H1 (cell line): Measurements from ENCODE around the gene LRRC43. TPM values are rescaled to one million over a fixed set of nuclear protein-coding genes. Genes with fewer than 3 reads are reported as not detected.

ENCODE experiments used
- BACH1 ChIP-seq: IDR thresholded peaks from 2 replicates; pipeline ENCODE4 v1.6.1; 2012; ENCODE audit warnings: low read length, improper control_type of control experiment
- BCL11A ChIP-seq, 2 experiments: IDR thresholded peaks; one replicate each; pipeline ENCODE4 v1.6.1; 2011; ENCODE audit warnings: low read depth in 2 of 2, low read length in 2 of 2, mild to moderate bottlenecking in 2 of 2
- HDAC2 ChIP-seq, 2 experiments: fragments of 300-600 bp in 1 of 2; sonication (generic) in 1 of 2; IDR thresholded peaks; 2 replicates each; pipeline ENCODE4 v1.6.1; 2011 to 2012; ENCODE audit warnings: low read depth in 2 of 2, low read length in 2 of 2, mild to moderate bottlenecking in 2 of 2, moderate library complexity in 2 of 2, borderline replicate concordance in 1 of 2, inconsistent platforms in 1 of 2
- KDM5A ChIP-seq: fragments of 200-600 bp; IDR thresholded peaks from 2 replicates; pipeline ENCODE4 v1.7.1; 2012; ENCODE audit warnings: mild to moderate bottlenecking, low read length, inconsistent platforms, mixed read lengths
- SIN3A ChIP-seq, 2 experiments: IDR thresholded peaks in 1 of 2; conservative IDR thresholded peaks in 1 of 2; 2 replicates each; pipeline ENCODE4 v1.6.1; 2011 to 2012; ENCODE audit warnings: low read length in 2 of 2, improper control_type of control experiment in 1 of 2, low read depth in 1 of 2, mild to moderate bottlenecking in 1 of 2
- SP1 ChIP-seq: IDR thresholded peaks from 2 replicates; pipeline ENCODE4 v1.6.1; 2011; ENCODE audit warnings: low read depth, low read length
- SUZ12 ChIP-seq: fragments of 200-600 bp; sonication (generic); IDR thresholded peaks from 2 replicates; pipeline ENCODE4 v1.6.1; 2012; ENCODE audit warnings: mild to moderate bottlenecking, inconsistent platforms, low read length, moderate library complexity, mixed read lengths
- TEAD4 ChIP-seq: IDR thresholded peaks from 2 replicates; pipeline ENCODE4 v1.6.1; 2012; ENCODE audit warnings: low read depth, low read length, inconsistent platforms, mixed read lengths
- polyA plus RNA-seq, 7 experiments: library from polyadenylated mRNA; depleted of rRNA in 3 of 7; stranded (reverse) in 5 of 7; unstranded in 2 of 7; fragments of >200 nt in 5 of 7; fragments of 200-250 nt in 2 of 7; gene quantifications; 1 replicate in 5 of 7; 2 replicates in 1 of 7; 4 replicates in 1 of 7; pipeline versions ENCODE4 v1.2.1 to v1.2.3, GENCODE V29; 2011 to 2013; ENCODE audit warnings: missing spikeins in 2 of 7, mixed read lengths in 2 of 7
- total RNA-seq: library from RNA; stranded (reverse); fragmentation: NEBNext Ultra II Directional; extraction: Animal tissue kit (Norgen Biotek cat#: 25700); gene quantifications from 2 replicates; pipeline ENCODE4 v1.2.1, GENCODE V29; 2021

LRRC43 gene
- total and polyA plus RNA-seq, 2 of the 8 experiments (the other 6 are each of a cell fraction or from before 2014, with no cell fraction given) = 0.35 to 0.44 TPM

DNA sequence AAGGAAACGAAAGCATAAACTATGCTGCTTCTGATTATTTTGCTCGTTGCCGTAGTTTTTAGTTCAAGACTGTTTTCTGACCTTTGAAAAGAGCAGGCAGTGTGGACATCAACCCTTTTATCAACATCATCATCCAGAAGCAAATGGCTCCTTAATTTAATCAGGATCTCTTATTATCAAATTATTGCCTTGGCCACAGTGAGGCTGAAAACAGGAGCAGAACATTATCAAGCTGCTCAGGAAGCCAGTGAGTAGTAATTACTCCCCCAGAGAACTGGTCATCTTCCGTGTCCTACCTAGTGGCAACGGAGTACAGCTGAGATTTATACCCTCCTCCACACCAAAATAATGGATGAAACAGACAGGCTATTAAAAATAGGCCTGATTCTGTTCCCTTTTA lies 45.2 kb downstream of the LRRC43 start (continued):
- no peak for TF ChIP-seq HDAC2 (IDR thresholded peaks at IDR 0.05; ENCODE audit: borderline replicate concordance in 1 of 2, low read depth in 2 of 2, low read length in 2 of 2)
- no peak for TF ChIP-seq KDM5A
- TF ChIP-seq TEAD4 = no peak
- TF ChIP-seq SIN3A (conservative IDR thresholded peaks at IDR 0.05 in 1 of 2, IDR thresholded peaks at IDR 0.05 in 1 of 2; ENCODE audit: low read depth in 1 of 2, low read length in 2 of 2) = no peak
- no peak for TF ChIP-seq SP1
- TF ChIP-seq BCL11A (IDR thresholded peaks at IDR 0.05; ENCODE audit: low read depth in 2 of 2, low read length in 2 of 2) = no peak
- no peak for TF ChIP-seq SUZ12
- no peak for TF ChIP-seq BACH1
- TF ChIP-seq, all 59 proteins: peak for 0
